DMS114 treated with DMSO at 0.1 percent for 48 hours (cell line): ENCODE measurements around the gene FAM43A.

Source experiments
- DNase-seq: peaks from one replicate; lab custom pipeline; 2025; ENCODE audit not compliant: unreplicated experiment; lab: John Stamatoyannopoulos, UW

Gene FAM43A

GRCh38 chr3:194707147-194707540, 21.5 kb downstream of the FAM43A start:
- DNase-seq = no peak

- DNase-seq = no peak
Observed at GRCh38 chr3:194711286-194711685, 25.6 kb downstream of the FAM43A start.

GRCh38 chr3:194711913-194712312, 26.2 kb downstream of the FAM43A start:
- DNase-seq = no peak

- DNase-seq = no peak
Observed at GRCh38 chr3:194713299-194714136, 27.8 kb downstream of the FAM43A start.

- DNase-seq = no peak
Observed at GRCh38 chr3:194714137-194714455, 28.4 kb downstream of the FAM43A start.

- DNase-seq = no peak
Observed at GRCh38 chr3:194714564-194714963, 28.9 kb downstream of the FAM43A start.

GRCh38 chr3:194715022-194715800, 29.5 kb downstream of the FAM43A start:
- DNase-seq = no peak

GRCh38 chr3:194718079-194718478, 32.4 kb downstream of the FAM43A start:
- no peak for DNase-seq

GRCh38 chr3:194720048-194720447, 34.4 kb downstream of the FAM43A start:
- DNase-seq = no peak

GRCh38 chr3:194723846-194724618, 38.3 kb downstream of the FAM43A start:
- DNase-seq = no peak

GRCh38 chr3:194725346-194725745, 39.7 kb downstream of the FAM43A start:
- no peak for DNase-seq

- no peak for DNase-seq
Observed at GRCh38 chr3:194727435-194728128, 41.9 kb downstream of the FAM43A start.

- DNase-seq = no peak
Observed at GRCh38 chr3:194728986-194729385, 43.3 kb downstream of the FAM43A start.

- no peak for DNase-seq
Observed at GRCh38 chr3:194730365-194730764, 44.7 kb downstream of the FAM43A start.

- no peak for DNase-seq
Observed at GRCh38 chr3:194731506-194732073, 45.9 kb downstream of the FAM43A start.

GRCh38 chr3:194732617-194733016, 46.9 kb downstream of the FAM43A start:
- no peak for DNase-seq

GRCh38 chr3:194736277-194736895, 50.7 kb downstream of the FAM43A start:
- no peak for DNase-seq

GRCh38 chr3:194736896-194737600, 51.4 kb downstream of the FAM43A start:
- DNase-seq = no peak
